ENCODE measurements around the gene ZNF132.

GRCh38 chr19:58456111-58456510 is 16.2 kb upstream of the ZNF132 start:
- TF ChIP-seq, protein P1, sequence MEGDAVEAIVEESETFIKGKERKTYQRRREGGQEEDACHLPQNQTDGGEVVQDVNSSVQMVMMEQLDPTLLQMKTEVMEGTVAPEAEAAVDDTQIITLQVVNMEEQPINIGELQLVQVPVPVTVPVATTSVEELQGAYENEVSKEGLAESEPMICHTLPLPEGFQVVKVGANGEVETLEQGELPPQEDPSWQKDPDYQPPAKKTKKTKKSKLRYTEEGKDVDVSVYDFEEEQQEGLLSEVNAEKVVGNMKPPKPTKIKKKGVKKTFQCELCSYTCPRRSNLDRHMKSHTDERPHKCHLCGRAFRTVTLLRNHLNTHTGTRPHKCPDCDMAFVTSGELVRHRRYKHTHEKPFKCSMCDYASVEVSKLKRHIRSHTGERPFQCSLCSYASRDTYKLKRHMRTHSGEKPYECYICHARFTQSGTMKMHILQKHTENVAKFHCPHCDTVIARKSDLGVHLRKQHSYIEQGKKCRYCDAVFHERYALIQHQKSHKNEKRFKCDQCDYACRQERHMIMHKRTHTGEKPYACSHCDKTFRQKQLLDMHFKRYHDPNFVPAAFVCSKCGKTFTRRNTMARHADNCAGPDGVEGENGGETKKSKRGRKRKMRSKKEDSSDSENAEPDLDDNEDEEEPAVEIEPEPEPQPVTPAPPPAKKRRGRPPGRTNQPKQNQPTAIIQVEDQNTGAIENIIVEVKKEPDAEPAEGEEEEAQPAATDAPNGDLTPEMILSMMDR (conservative IDR thresholded peaks at IDR 0.05; ENCODE audit: low read depth in 2 of 2): no peak
- TF ChIP-seq EZH2phosphoT487 (IDR thresholded peaks at IDR 0.05; ENCODE audit: unreplicated experiment): no peak
- no peak for TF ChIP-seq POLR2AphosphoS5 (IDR thresholded peaks at IDR 0.05; ENCODE audit: low read depth)
- no peak for TF ChIP-seq ZNF114 (CRISPR knock-in tag; IDR thresholded peaks at IDR 0.05)
- TF ChIP-seq, protein P2, sequence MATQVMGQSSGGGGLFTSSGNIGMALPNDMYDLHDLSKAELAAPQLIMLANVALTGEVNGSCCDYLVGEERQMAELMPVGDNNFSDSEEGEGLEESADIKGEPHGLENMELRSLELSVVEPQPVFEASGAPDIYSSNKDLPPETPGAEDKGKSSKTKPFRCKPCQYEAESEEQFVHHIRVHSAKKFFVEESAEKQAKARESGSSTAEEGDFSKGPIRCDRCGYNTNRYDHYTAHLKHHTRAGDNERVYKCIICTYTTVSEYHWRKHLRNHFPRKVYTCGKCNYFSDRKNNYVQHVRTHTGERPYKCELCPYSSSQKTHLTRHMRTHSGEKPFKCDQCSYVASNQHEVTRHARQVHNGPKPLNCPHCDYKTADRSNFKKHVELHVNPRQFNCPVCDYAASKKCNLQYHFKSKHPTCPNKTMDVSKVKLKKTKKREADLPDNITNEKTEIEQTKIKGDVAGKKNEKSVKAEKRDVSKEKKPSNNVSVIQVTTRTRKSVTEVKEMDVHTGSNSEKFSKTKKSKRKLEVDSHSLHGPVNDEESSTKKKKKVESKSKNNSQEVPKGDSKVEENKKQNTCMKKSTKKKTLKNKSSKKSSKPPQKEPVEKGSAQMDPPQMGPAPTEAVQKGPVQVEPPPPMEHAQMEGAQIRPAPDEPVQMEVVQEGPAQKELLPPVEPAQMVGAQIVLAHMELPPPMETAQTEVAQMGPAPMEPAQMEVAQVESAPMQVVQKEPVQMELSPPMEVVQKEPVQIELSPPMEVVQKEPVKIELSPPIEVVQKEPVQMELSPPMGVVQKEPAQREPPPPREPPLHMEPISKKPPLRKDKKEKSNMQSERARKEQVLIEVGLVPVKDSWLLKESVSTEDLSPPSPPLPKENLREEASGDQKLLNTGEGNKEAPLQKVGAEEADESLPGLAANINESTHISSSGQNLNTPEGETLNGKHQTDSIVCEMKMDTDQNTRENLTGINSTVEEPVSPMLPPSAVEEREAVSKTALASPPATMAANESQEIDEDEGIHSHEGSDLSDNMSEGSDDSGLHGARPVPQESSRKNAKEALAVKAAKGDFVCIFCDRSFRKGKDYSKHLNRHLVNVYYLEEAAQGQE (IDR thresholded peaks at IDR 0.05; ENCODE audit: unreplicated experiment): no peak
- no peak for TF ChIP-seq EZH2 (IDR thresholded peaks at IDR 0.05; ENCODE audit: low read depth, unreplicated experiment)
